GM12878 (cell line): ENCODE data around the gene PAIP1. TPM values are rescaled to one million over a fixed set of nuclear protein-coding genes. Genes with fewer than 3 reads are reported as not detected.
A peak's percentile ranks its signal among the peaks of the same experiment; 100 is the strongest.

Experiments used
- CEBPZ ChIP-seq: fragments of 150-350 bp; IDR thresholded peaks from 2 replicates; pipeline ENCODE4 v1.6.1; 2016; ENCODE audit warnings: low read depth, low read length
- CREM ChIP-seq: IDR thresholded peaks from 2 replicates; pipeline ENCODE4 v1.6.1; 2014; ENCODE audit warnings: antibody characterized with exemption, low read depth
- E2F8 ChIP-seq: fragments of 450-650 bp; IDR thresholded peaks from 2 replicates; pipeline ENCODE4 v1.6.1; 2018; ENCODE audit warnings: mild to moderate bottlenecking, low read depth, moderate library complexity; ENCODE audit not compliant: partially characterized antibody
- FOXM1 ChIP-seq: IDR thresholded peaks from 2 replicates; pipeline ENCODE4 v1.6.1; 2012; ENCODE audit warnings: low read depth, mild to moderate bottlenecking, inconsistent platforms, low read length, moderate library complexity
- IKZF1 ChIP-seq: fragments of 450-650 bp; conservative IDR thresholded peaks from 2 replicates; pipeline ENCODE4 v1.6.1; 2017; ENCODE audit warnings: antibody characterized with exemption, mild to moderate bottlenecking
- KAT2A ChIP-seq: conservative IDR thresholded peaks from 2 replicates; pipeline ENCODE4 v1.6.1; 2011; ENCODE audit warnings: low read depth, low read length; ENCODE audit not compliant: control insufficient read depth
- MLLT1 ChIP-seq: fragments of 450-650 bp; IDR thresholded peaks from 2 replicates; pipeline ENCODE4 v1.6.1; 2016; ENCODE audit warnings: mild to moderate bottlenecking
- MTA2 ChIP-seq: fragments of 450-650 bp; IDR thresholded peaks from 2 replicates; pipeline ENCODE4 v1.6.1; 2016; ENCODE audit warnings: low read depth, mild to moderate bottlenecking, moderate library complexity
- MTA3 ChIP-seq: IDR thresholded peaks from 2 replicates; pipeline ENCODE4 v1.6.1; 2012; ENCODE audit warnings: low read length, inconsistent platforms, borderline replicate concordance
- MXI1 ChIP-seq: fragments of 150-350 bp; IDR thresholded peaks from 2 replicates; pipeline ENCODE4 v1.6.1; 2011; ENCODE audit warnings: low read depth, mild to moderate bottlenecking, inconsistent platforms, low read length, improper control_type of control experiment
- NFYB ChIP-seq: IDR thresholded peaks from 2 replicates; pipeline ENCODE4 v1.6.1; 2011; ENCODE audit warnings: low read depth, mild to moderate bottlenecking, low read length, improper control_type of control experiment, moderate library complexity; ENCODE audit not compliant: insufficient read depth
- NR2C1 ChIP-seq: fragments of 450-650 bp; IDR thresholded peaks from 2 replicates; pipeline ENCODE4 v1.6.1; 2017; ENCODE audit warnings: antibody characterized with exemption, mild to moderate bottlenecking, moderate library complexity
- SPI1 ChIP-seq: IDR thresholded peaks from 2 replicates; pipeline ENCODE4 v1.6.1; 2011; ENCODE audit warnings: low read depth, mild to moderate bottlenecking, low read length, moderate library complexity, borderline replicate concordance; ENCODE audit not compliant: insufficient read depth
- ZSCAN29 ChIP-seq: fragments of 450-650 bp; IDR thresholded peaks from 2 replicates; pipeline ENCODE4 v1.6.1; 2017; ENCODE audit warnings: mild to moderate bottlenecking, moderate library complexity
- polyA plus RNA-seq, 11 experiments: library from polyadenylated mRNA; depleted of rRNA in 4 of 11; unstranded in 6 of 11; stranded (reverse) in 5 of 11; fragments of >200 nt; fragmentation: Nextera tagmentation in 4 of 11; fragmentation: Illumina TruSeq in 1 of 11; extraction: Ambion mirVana in 4 of 11; extraction: Trizol in 1 of 11; gene quantifications; 1 replicate in 1 of 11; 2 replicates in 10 of 11; pipeline versions ENCODE4 v1.2.1 to v1.2.3, GENCODE V29; 2011 to 2016; ENCODE audit warnings: inconsistent platforms in 2 of 11, missing spikeins in 2 of 11, low read depth in 1 of 11
- total RNA-seq, 4 experiments: library from RNA; depleted of rRNA in 3 of 4; stranded (reverse); fragments of >200 nt in 3 of 4; fragmentation: Illumina TruSeq in 1 of 4; extraction: Trizol in 1 of 4; gene quantifications; 2 replicates each; pipeline versions ENCODE4 v1.2.1 to v1.2.3, GENCODE V29; 2013 to 2021
- TF ChIP-seq, protein P1 (sequence below): IDR thresholded peaks from 2 replicates; pipeline ENCODE4 v1.6.1; 2012; ENCODE audit warnings: improper control_type of control experiment, low read depth, low read length; ENCODE audit not compliant: insufficient replicate concordance

PAIP1 gene
- total and polyA plus RNA-seq, 10 of the 15 experiments (the other 5 are each of a cell fraction or from before 2014, with no cell fraction given): 37.4 to 90.9 (median 57.0) TPM

- TF ChIP-seq ZSCAN29 (no peak), MTA2 (peak; percentile 49; the same call in 1 of the 2 replicates), SPI1 (peak; percentile 44; the same call in 1 of the 2 replicates), NR2C1 (no peak), IKZF1 (peak; percentile 84), CEBPZ (peak; percentile 89), CREM (peak; percentile 39; the same call in 1 of the 2 replicates), MXI1 (no peak), KAT2A (no peak), NFYB (no peak), FOXM1 (peak; percentile 54; the same call in 1 of the 2 replicates), MLLT1 (peak; percentile 69), MTA3 (peak; percentile 35; the same call in 1 of the 2 replicates), E2F8 (peak; percentile 78)
- TF ChIP-seq, protein P1, sequence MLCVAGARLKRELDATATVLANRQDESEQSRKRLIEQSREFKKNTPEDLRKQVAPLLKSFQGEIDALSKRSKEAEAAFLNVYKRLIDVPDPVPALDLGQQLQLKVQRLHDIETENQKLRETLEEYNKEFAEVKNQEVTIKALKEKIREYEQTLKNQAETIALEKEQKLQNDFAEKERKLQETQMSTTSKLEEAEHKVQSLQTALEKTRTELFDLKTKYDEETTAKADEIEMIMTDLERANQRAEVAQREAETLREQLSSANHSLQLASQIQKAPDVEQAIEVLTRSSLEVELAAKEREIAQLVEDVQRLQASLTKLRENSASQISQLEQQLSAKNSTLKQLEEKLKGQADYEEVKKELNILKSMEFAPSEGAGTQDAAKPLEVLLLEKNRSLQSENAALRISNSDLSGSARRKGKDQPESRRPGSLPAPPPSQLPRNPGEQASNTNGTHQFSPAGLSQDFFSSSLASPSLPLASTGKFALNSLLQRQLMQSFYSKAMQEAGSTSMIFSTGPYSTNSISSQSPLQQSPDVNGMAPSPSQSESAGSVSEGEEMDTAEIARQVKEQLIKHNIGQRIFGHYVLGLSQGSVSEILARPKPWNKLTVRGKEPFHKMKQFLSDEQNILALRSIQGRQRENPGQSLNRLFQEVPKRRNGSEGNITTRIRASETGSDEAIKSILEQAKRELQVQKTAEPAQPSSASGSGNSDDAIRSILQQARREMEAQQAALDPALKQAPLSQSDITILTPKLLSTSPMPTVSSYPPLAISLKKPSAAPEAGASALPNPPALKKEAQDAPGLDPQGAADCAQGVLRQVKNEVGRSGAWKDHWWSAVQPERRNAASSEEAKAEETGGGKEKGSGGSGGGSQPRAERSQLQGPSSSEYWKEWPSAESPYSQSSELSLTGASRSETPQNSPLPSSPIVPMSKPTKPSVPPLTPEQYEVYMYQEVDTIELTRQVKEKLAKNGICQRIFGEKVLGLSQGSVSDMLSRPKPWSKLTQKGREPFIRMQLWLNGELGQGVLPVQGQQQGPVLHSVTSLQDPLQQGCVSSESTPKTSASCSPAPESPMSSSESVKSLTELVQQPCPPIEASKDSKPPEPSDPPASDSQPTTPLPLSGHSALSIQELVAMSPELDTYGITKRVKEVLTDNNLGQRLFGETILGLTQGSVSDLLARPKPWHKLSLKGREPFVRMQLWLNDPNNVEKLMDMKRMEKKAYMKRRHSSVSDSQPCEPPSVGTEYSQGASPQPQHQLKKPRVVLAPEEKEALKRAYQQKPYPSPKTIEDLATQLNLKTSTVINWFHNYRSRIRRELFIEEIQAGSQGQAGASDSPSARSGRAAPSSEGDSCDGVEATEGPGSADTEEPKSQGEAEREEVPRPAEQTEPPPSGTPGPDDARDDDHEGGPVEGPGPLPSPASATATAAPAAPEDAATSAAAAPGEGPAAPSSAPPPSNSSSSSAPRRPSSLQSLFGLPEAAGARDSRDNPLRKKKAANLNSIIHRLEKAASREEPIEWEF: no peak
These were observed 41.8 kb downstream of the PAIP1 start, which contains the start of gene C5orf34 (continued) for GRCh38 chr5:43514816-43515677.
